ENCODE measurements around the gene RPS17.
"Not testable (repeated sequence)": the region's sequence is repeated elsewhere in the genome, so short reads cannot be mapped to it uniquely, and the experiment has no call there.

- TF ChIP-seq CTCF (optimal IDR thresholded peaks at IDR 0.05 in 1 of 3, IDR thresholded peaks at IDR 0.05 in 1 of 3, conservative IDR thresholded peaks at IDR 0.05 in 1 of 3; ENCODE audit: extremely low read depth in 1 of 3, insufficient read depth in 2 of 3, low read length in 3 of 3); EZH2 (IDR thresholded peaks at IDR 0.05; ENCODE audit: low read length): not testable (repeated sequence)
These were observed 34.4 kb downstream of the RPS17 start for GRCh38 chr15:82505842-82506241.
